GM13977 (cell line): Measurements from ENCODE around the gene ROBO2.

Experiments
- DNase-seq: peaks from one replicate; pipeline ENCODE4 v3.0.0; 2012; ENCODE audit warnings: low spot score
- in situ Hi-C: fragments of 300-500 bp; cut with MboI; formaldehyde crosslinking; loops from one replicate; pipeline ENCODE4 v1.12.0; 2022; ENCODE audit warnings: low sequenced_read_pairs, low pct_unique_long_range_greater_than_20kb, mixed read lengths, inconsistent platforms; ENCODE audit not compliant: unreplicated experiment
- TF ChIP-seq, protein P1 (sequence below): IDR thresholded peaks from 2 replicates; pipeline ENCODE4 v1.5.1; 2012; ENCODE audit warnings: mild to moderate bottlenecking, control low read depth; ENCODE audit not compliant: insufficient read depth; ENCODE audit errors: extremely low read depth, missing control alignments

The ROBO2 gene

DNA sequence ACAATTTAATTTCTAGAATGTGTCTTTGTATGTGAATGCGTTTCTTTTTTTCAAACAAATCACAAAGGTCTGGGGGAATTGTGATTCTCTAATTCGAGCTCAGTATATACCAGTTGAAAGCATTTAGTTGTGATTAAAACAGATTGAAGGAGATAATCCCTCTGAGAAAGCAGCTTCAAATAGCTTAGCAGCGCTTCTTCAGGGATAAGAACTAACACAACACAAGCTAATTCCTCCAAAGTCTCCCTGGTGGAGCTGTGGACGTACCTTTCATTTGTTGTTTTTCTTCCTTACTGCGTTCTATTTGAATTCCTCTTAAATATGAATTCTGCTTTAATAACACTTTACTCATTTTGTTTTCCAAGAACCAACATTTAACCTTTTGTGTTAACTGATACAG is 286.7 kb downstream of the ROBO2 start:
- TF ChIP-seq, protein P1, sequence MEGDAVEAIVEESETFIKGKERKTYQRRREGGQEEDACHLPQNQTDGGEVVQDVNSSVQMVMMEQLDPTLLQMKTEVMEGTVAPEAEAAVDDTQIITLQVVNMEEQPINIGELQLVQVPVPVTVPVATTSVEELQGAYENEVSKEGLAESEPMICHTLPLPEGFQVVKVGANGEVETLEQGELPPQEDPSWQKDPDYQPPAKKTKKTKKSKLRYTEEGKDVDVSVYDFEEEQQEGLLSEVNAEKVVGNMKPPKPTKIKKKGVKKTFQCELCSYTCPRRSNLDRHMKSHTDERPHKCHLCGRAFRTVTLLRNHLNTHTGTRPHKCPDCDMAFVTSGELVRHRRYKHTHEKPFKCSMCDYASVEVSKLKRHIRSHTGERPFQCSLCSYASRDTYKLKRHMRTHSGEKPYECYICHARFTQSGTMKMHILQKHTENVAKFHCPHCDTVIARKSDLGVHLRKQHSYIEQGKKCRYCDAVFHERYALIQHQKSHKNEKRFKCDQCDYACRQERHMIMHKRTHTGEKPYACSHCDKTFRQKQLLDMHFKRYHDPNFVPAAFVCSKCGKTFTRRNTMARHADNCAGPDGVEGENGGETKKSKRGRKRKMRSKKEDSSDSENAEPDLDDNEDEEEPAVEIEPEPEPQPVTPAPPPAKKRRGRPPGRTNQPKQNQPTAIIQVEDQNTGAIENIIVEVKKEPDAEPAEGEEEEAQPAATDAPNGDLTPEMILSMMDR = no peak
- in situ Hi-C loops = no loop called here
- DNase-seq = no peak

DNA sequence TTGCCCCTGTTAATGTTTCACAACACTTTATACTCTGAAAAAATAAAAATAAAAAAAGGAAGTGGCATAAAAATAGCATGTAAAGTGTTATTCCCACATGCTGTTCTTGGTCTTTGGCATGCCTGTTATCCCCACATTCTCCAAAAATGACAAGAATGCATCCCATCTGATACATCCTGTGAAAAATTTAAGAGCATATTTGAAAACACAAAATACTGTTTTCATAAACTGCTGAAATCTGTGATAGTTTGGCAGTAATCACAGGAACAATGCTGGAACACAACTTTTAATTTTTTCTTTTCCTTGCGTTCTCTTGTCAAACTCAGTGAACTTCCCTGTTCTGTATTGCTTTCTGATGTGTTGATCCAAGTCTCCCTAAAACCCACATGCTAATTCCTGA is 288.8 kb downstream of the ROBO2 start:
- TF ChIP-seq, protein P1 = no peak
- in situ Hi-C loops = no loop called here
- no peak for DNase-seq

DNA sequence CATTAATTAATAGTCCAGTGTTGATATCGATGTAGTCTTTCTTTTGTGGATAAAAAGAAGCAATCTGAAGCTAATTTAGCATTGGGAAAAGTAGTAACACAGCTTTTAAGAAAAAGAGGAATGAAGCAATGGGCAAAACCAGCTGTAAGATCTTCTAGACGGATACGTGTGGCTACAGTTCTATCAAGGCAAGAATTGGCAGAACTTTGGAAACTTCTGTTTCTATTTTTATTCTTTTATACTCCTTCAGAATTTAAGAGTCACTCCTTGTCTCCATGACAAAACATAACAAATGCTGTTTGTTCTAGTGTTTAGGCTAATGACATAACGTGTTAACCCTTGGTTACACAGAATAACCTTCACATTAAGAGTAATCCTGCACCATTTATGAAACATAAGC is 289.2 kb downstream of the ROBO2 start:
- TF ChIP-seq, protein P1 = no peak
- in situ Hi-C loops = no loop called here
- DNase-seq = no peak

DNA sequence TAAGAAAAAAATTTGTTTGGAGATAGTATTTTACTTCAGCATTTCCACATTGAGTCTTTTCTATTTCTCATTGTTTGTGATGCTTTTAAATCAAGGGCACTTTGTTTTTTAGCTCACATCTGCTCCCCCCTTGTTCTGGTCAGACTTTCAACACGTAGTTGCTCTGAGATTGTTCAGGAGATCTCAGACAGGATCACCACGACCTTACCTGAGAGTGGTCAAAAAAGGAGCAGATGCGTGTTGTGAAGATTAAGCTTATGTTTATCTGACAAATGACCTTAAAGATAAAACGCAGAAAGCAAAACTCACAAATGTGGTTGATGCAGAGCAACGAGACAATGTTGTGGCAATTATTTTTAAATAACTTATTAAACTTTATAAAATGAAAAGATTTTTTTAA is 298.3 kb downstream of the ROBO2 start:
- TF ChIP-seq, protein P1 = no peak
- no peak for DNase-seq
- in situ Hi-C loops = no loop called here

DNA sequence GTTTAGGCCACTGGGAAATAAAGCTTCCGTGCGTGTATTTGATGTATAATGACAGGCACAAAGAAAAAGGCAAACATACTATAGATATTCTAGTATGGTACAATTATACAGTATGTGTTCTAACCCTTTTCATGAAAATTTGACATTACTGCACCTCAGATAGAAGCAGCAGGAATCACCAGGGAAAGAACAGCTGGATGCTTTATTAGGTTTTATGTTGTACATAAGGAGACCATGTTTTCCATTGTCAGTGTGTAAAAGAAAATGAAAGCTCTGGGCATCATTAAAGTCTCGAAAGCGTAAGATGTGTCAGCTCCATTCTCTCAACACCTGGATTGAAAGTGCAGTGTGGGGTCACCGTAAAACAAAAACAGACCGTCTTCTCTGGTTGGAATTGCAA is 302.1 kb downstream of the ROBO2 start:
- DNase-seq = no peak
- in situ Hi-C loops = no loop called here
- TF ChIP-seq, protein P1 = no peak

DNA sequence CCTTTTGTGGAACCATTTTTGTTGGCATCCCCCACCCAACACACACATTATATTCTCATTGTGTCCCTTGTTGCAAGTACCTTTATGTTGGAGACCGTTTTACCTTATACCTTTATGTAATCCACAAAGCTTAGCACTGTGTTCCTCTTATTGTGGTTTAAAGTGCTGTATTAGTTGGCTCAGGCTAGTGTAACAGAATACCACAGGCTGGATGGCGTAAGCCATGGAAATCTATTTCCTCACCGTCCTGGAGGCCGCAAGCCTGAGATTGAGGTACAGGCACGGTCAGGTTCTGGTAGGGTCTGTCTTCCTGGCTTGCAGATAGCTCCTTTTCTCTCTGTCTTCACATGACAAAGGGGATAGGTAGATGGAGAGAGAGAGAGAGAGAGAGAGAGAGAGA is 302.8 kb downstream of the ROBO2 start:
- TF ChIP-seq, protein P1 = no peak
- in situ Hi-C loops = no loop called here
- DNase-seq = no peak

DNA sequence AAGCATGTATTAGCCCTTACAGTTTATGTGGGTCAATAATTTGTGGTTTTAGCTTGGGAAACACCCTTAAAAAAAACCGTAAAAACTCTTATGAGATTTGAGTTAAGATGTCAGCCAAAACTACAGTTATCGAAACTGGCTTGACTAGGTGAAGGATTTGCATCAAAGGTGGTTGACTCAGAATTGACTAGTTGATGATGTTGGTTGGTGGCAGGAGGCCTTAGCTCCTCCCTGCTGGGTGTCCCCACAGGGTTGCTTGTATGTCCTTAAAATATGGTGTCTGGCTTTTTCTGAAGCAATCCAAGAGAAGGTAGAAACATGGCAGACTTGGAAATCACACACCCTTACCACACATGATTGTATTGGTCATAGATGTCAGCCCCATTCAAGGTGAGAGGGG is 305.1 kb downstream of the ROBO2 start:
- in situ Hi-C loops = no loop called here
- DNase-seq = no peak

More for the DNA sequence above, 305.1 kb downstream of the ROBO2 start:
- TF ChIP-seq, protein P1 = no peak
